Measurements from ENCODE around the gene CDH4.

CDH4 gene

GRCh38 chr20:61986762-61987321, 734.8 kb downstream of the CDH4 start:
- Histone ChIP-seq H2AK5ac (ENCODE audit: low read length) (no peak overlapping the region), H3K79me2 (ENCODE audit: control insufficient read depth, insufficient read depth, low read length) (no peaks in the 10 kb centered on the region), H3K36me3 (ENCODE audit: control insufficient read depth, insufficient read depth, low read length) (no peaks in the 10 kb centered on the region), H3K56ac (ENCODE audit: low read length) (no peak overlapping the region), H2BK5ac (ENCODE audit: low read length) (no peak overlapping the region), H3K79me1 (ENCODE audit: low read length) (peaks cover 8% of the 10 kb centered on the region), H3K4me1 (ENCODE audit: control insufficient read depth, low read depth, low read length) (no peaks in the 10 kb centered on the region), H3K4me3 (ENCODE audit: low read length) (no peak overlapping the region), H3K23ac (ENCODE audit: low read length) (no peak overlapping the region), H3K27me3 (ENCODE audit: insufficient read depth, low read length, poor library complexity) (no peaks in the 10 kb centered on the region), H2BK15ac (replicated peaks; ENCODE audit: low read depth) (no peak overlapping the region), H4K8ac (ENCODE audit: low read depth, low read length) (no peak overlapping the region), H3K9ac (ENCODE audit: low read length) (no peak overlapping the region), H3K4ac (ENCODE audit: low read depth, low read length) (no peak overlapping the region), H4K5ac (ENCODE audit: low read length) (no peak overlapping the region), H3K18ac (ENCODE audit: low read length) (no peak overlapping the region), H3K27ac (ENCODE audit: low read depth, low read length) (no peak overlapping the region), H2BK120ac (ENCODE audit: low read depth, low read length) (no peak overlapping the region), H3K4me2 (ENCODE audit: low read length) (no peak overlapping the region)
- no peak for DNase-seq
- WGBS (ENCODE audit: extremely low coverage, insufficient coverage, low lambda C conversion rate): no CpG with 5 or more reads among the region's 16 CpGs

- Histone ChIP-seq H3K23ac (ENCODE audit: low read length) (no peak overlapping the region), H2BK5ac (ENCODE audit: low read length) (no peak overlapping the region), H4K5ac (ENCODE audit: low read length) (no peak overlapping the region), H3K4me1 (ENCODE audit: control insufficient read depth, low read depth, low read length) (no peaks in the 10 kb centered on the region), H2BK15ac (replicated peaks; ENCODE audit: low read depth) (no peak overlapping the region), H3K79me1 (ENCODE audit: low read length) (peaks cover 10% of the 10 kb centered on the region), H3K4me2 (ENCODE audit: low read length) (no peak overlapping the region), H3K27me3 (ENCODE audit: insufficient read depth, low read length, poor library complexity) (no peaks in the 10 kb centered on the region), H3K18ac (ENCODE audit: low read length) (no peak overlapping the region), H4K8ac (ENCODE audit: low read depth, low read length) (no peak overlapping the region), H3K36me3 (ENCODE audit: control insufficient read depth, insufficient read depth, low read length) (peaks cover 7% of the 10 kb centered on the region), H3K79me2 (ENCODE audit: control insufficient read depth, insufficient read depth, low read length) (no peaks in the 10 kb centered on the region), H3K9ac (ENCODE audit: low read length) (no peak overlapping the region), H2BK120ac (ENCODE audit: low read depth, low read length) (no peak overlapping the region), H3K4me3 (ENCODE audit: low read length) (no peak overlapping the region), H3K56ac (ENCODE audit: low read length) (no peak overlapping the region), H3K27ac (ENCODE audit: low read depth, low read length) (no peak overlapping the region), H3K4ac (ENCODE audit: low read depth, low read length) (no peak overlapping the region), H2AK5ac (ENCODE audit: low read length) (no peak overlapping the region)
- no peak for DNase-seq
- no CpG with 5 or more reads among the region's 18 CpGs for WGBS (ENCODE audit: extremely low coverage, insufficient coverage, low lambda C conversion rate)
These were observed 736.6 kb downstream of the CDH4 start for GRCh38 chr20:61988665-61989064.

GRCh38 chr20:61989741-61990140, 737.7 kb downstream of the CDH4 start:
- WGBS (ENCODE audit: extremely low coverage, insufficient coverage, low lambda C conversion rate): no CpG with 5 or more reads among the region's 14 CpGs
- Histone ChIP-seq H2BK5ac (ENCODE audit: low read length) (no peak overlapping the region), H3K9ac (ENCODE audit: low read length) (no peak overlapping the region), H3K27me3 (ENCODE audit: insufficient read depth, low read length, poor library complexity) (no peaks in the 10 kb centered on the region), H3K4ac (ENCODE audit: low read depth, low read length) (no peak overlapping the region), H3K79me1 (ENCODE audit: low read length) (peaks cover 10% of the 10 kb centered on the region), H4K8ac (ENCODE audit: low read depth, low read length) (no peak overlapping the region), H3K36me3 (ENCODE audit: control insufficient read depth, insufficient read depth, low read length) (peaks cover 7% of the 10 kb centered on the region), H3K56ac (ENCODE audit: low read length) (no peak overlapping the region), H3K4me2 (ENCODE audit: low read length) (no peak overlapping the region), H2BK15ac (replicated peaks; ENCODE audit: low read depth) (no peak overlapping the region), H3K18ac (ENCODE audit: low read length) (no peak overlapping the region), H3K23ac (ENCODE audit: low read length) (no peak overlapping the region), H3K79me2 (ENCODE audit: control insufficient read depth, insufficient read depth, low read length) (no peaks in the 10 kb centered on the region), H2AK5ac (ENCODE audit: low read length) (no peak overlapping the region), H3K4me1 (ENCODE audit: control insufficient read depth, low read depth, low read length) (no peaks in the 10 kb centered on the region), H3K27ac (ENCODE audit: low read depth, low read length) (no peak overlapping the region), H3K4me3 (ENCODE audit: low read length) (no peak overlapping the region), H4K5ac (ENCODE audit: low read length) (no peak overlapping the region), H2BK120ac (ENCODE audit: low read depth, low read length) (no peak overlapping the region)
- no peak for DNase-seq

Measured in mesendoderm (in vitro differentiated cells).